ENCODE measurements around the gene GPC3. TPM values are rescaled to one million over a fixed set of nuclear protein-coding genes. Genes with fewer than 3 reads are reported as not detected.

Gene GPC3
- total RNA-seq, 2 experiments from 2014 or later = 0.58 to 0.63 TPM

DNA sequence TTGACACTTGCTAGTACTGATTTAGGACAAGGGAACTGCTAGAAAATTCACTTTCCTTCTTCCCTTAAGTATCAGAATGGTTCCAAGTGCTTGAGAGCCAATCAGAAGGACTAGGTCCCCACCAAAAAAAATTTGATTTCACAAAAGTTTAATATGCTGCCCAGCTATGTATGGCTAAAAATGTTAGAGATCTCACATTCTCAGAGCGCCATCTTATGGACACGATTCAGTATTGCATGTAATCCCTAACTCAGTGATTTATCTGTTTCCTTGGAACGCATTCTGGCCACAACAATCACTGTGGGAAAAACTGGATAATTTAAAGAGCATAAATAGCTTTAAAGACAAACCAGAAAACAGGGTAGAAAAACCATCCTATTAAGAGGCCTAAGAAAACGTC lies 315.0 kb downstream of the GPC3 start:
- POLR2A ChIA-PET = no interaction called here
- H3K4me3 Mint-ChIP-seq = no peak overlapping the region
- CTCF ChIA-PET = interaction anchor here (0.7 to 1.3 kb wide), 8 partner anchors 9 to 340 kb away, joined by 3 to 14 read pairs (median 4); no protein-coding TSS in a partner anchor
- DNase-seq (no peak), ATAC-seq (no peak)
- H3K27me3 Mint-ChIP-seq = no peaks in the 10 kb centered on the region
- no peaks in the 10 kb centered on the region for H3K4me1 Mint-ChIP-seq (ENCODE audit: low read depth)
- TF ChIP-seq, protein P1, sequence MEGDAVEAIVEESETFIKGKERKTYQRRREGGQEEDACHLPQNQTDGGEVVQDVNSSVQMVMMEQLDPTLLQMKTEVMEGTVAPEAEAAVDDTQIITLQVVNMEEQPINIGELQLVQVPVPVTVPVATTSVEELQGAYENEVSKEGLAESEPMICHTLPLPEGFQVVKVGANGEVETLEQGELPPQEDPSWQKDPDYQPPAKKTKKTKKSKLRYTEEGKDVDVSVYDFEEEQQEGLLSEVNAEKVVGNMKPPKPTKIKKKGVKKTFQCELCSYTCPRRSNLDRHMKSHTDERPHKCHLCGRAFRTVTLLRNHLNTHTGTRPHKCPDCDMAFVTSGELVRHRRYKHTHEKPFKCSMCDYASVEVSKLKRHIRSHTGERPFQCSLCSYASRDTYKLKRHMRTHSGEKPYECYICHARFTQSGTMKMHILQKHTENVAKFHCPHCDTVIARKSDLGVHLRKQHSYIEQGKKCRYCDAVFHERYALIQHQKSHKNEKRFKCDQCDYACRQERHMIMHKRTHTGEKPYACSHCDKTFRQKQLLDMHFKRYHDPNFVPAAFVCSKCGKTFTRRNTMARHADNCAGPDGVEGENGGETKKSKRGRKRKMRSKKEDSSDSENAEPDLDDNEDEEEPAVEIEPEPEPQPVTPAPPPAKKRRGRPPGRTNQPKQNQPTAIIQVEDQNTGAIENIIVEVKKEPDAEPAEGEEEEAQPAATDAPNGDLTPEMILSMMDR (IDR thresholded peaks at IDR 0.05) = peak; percentile 44
- no peaks in the 10 kb centered on the region for H3K36me3 Mint-ChIP-seq (ENCODE audit: low read depth)
- intact Hi-C loops (cut with micrococcal nuclease) = loop anchor here (5.0 kb wide), 1 partner anchor 333 kb away; no protein-coding TSS in a partner anchor
- no peaks in the 10 kb centered on the region for H3K9me3 Mint-ChIP-seq
- H3K27ac Mint-ChIP-seq = no peak overlapping the region

- TF ChIP-seq, protein P1 (IDR thresholded peaks at IDR 0.05) = no peak
- Mint-ChIP-seq H3K4me3 (no peak overlapping the region), H3K4me1 (ENCODE audit: low read depth) (no peaks in the 10 kb centered on the region), H3K9me3 (no peaks in the 10 kb centered on the region), H3K27ac (no peak overlapping the region), H3K36me3 (ENCODE audit: low read depth) (no peaks in the 10 kb centered on the region), H3K27me3 (no peaks in the 10 kb centered on the region)
- ChIA-PET POLR2A (no interaction called here), CTCF (interaction anchor here (0.9 kb wide), 1 partner anchor 335 kb away, joined by 5 read pairs; no protein-coding TSS in a partner anchor)
- no peak for ATAC-seq
- intact Hi-C loops (cut with micrococcal nuclease) = no loop called here
- DNase-seq = no peak
These were observed 316.2 kb downstream of the GPC3 start for GRCh38 chrX:133669214-133669613.

- H3K27ac Mint-ChIP-seq = no peak overlapping the region
- ChIA-PET POLR2A (no interaction called here), CTCF (interaction anchor here (0.9 kb wide), 1 partner anchor 334 kb away, joined by 5 read pairs; no protein-coding TSS in a partner anchor)
- intact Hi-C loops (cut with micrococcal nuclease) = no loop called here
- H3K4me3 Mint-ChIP-seq = no peak overlapping the region
- no peaks in the 10 kb centered on the region for H3K36me3 Mint-ChIP-seq (ENCODE audit: low read depth)
- DNase-seq = peak; percentile 1
- TF ChIP-seq, protein P1 (IDR thresholded peaks at IDR 0.05) = no peak
- H3K9me3 Mint-ChIP-seq = no peaks in the 10 kb centered on the region
- no peaks in the 10 kb centered on the region for H3K4me1 Mint-ChIP-seq (ENCODE audit: low read depth)
- no peak for ATAC-seq
- no peaks in the 10 kb centered on the region for H3K27me3 Mint-ChIP-seq
These were observed 317.0 kb downstream of the GPC3 start for GRCh38 chrX:133668225-133668931.

- Mint-ChIP-seq H3K4me3 (no peak overlapping the region), H3K27ac (no peak overlapping the region), H3K27me3 (no peaks in the 10 kb centered on the region), H3K36me3 (ENCODE audit: low read depth) (no peaks in the 10 kb centered on the region), H3K9me3 (no peaks in the 10 kb centered on the region), H3K4me1 (ENCODE audit: low read depth) (no peaks in the 10 kb centered on the region)
- TF ChIP-seq, protein P1 (IDR thresholded peaks at IDR 0.05) = no peak
- ChIA-PET CTCF (no interaction called here), POLR2A (interaction anchor here (0.6 kb wide), 1 partner anchor 959 kb away, joined by 3 read pairs; no protein-coding TSS in a partner anchor)
- intact Hi-C loops (cut with micrococcal nuclease) = no loop called here
- DNase-seq (no peak), ATAC-seq (no peak)
These were observed 319.1 kb downstream of the GPC3 start for GRCh38 chrX:133666256-133666655.

All from activated CD8-positive, alpha-beta T cell treated with anti-CD3 and anti-CD28 coated beads for 36 hours (primary cell).